OCI-LY7 (cell line): Measurements from ENCODE around the gene APPBP2. TPM values are rescaled to one million over a fixed set of nuclear protein-coding genes. Genes with fewer than 3 reads are reported as not detected.
"Not testable (repeated sequence)": the region's sequence is repeated elsewhere in the genome, so short reads cannot be mapped to it uniquely, and the experiment has no call there.

Source experiments
- BruUV-seq: library from RNA; stranded (reverse); fragments of 400-500 nt; replicated peaks from 2 replicates; lab custom pipeline; 2021; lab: Mats Ljungman, UMichigan
- CTCF ChIA-PET: fragments of 300-600 bp; sonication (Branson Sonifier 250); formaldehyde crosslinking; loops from one replicate; lab custom pipeline; 2022; ENCODE audit warnings: antibody characterized with exemption; ENCODE audit not compliant: unreplicated experiment; lab: Charles Lee
- POLR2A ChIA-PET: fragments of 300-600 bp; sonication (Branson Sonifier 250); formaldehyde crosslinking; loops from one replicate; lab custom pipeline; 2022; ENCODE audit warnings: antibody characterized with exemption; lab: Charles Lee
- DNase-seq: peaks from one replicate; pipeline ENCODE4 v3.0.0-alpha.2; 2015; ENCODE audit warnings: low spot score
- H2AFZ ChIP-seq: fragments of 200-600 bp; sonication (generic), shearing (Covaris generic); 2 replicates; pipeline ENCODE4 v1.6.1; 2014; ENCODE audit warnings: mild to moderate bottlenecking, antibody characterized with exemption, low read length, moderate library complexity
- H3K27ac ChIP-seq: fragments of 200-600 bp; sonication (generic); 2 replicates; pipeline ENCODE4 v1.5.1; 2014; ENCODE audit warnings: mixed run types, low read depth, mild to moderate bottlenecking, moderate library complexity, low read length, inconsistent platforms; ENCODE audit not compliant: poor library complexity, severe bottlenecking
- H3K36me3 ChIP-seq: fragments of 200-600 bp; sonication (generic); 2 replicates; pipeline ENCODE4 v1.6.1; 2014; ENCODE audit warnings: mild to moderate bottlenecking, antibody characterized with exemption, low read length, moderate library complexity, mixed read lengths; ENCODE audit not compliant: insufficient read depth
- H3K4me1 ChIP-seq: fragments of 200-600 bp; sonication (generic); 2 replicates; pipeline ENCODE4 v1.5.1; 2014; ENCODE audit warnings: mild to moderate bottlenecking, low read length; ENCODE audit not compliant: insufficient read depth, poor library complexity, severe bottlenecking
- H3K4me2 ChIP-seq: fragments of 200-600 bp; sonication (generic); 2 replicates; pipeline ENCODE4 v1.6.1; 2014; ENCODE audit warnings: mild to moderate bottlenecking, low read length
- H3K4me3 ChIP-seq: fragments of 200-600 bp; sonication (generic); 2 replicates; pipeline ENCODE4 v1.5.1; 2014; ENCODE audit warnings: mild to moderate bottlenecking, low read depth, low read length; ENCODE audit not compliant: poor library complexity, severe bottlenecking
- H3K79me2 ChIP-seq: fragments of 200-600 bp; sonication (generic); 2 replicates; pipeline ENCODE4 v1.6.1; 2016; ENCODE audit warnings: low read depth, mild to moderate bottlenecking, low read length, moderate library complexity, mixed read lengths; ENCODE audit not compliant: insufficient read depth
- H3K9me2 ChIP-seq: fragments of 200-600 bp; sonication (generic); 2 replicates; pipeline ENCODE4 v1.6.1; 2016; ENCODE audit warnings: mild to moderate bottlenecking, low read length, mixed read lengths; ENCODE audit not compliant: insufficient read depth
- H3K9me3 ChIP-seq: fragments of 200-600 bp; sonication (generic); 2 replicates; pipeline ENCODE4 v1.6.1; 2014; ENCODE audit warnings: mild to moderate bottlenecking, mixed run types, low read length, mixed read lengths
- H4K20me1 ChIP-seq: fragments of 200-600 bp; sonication (generic); 2 replicates; pipeline ENCODE4 v1.6.1; 2014; ENCODE audit warnings: mild to moderate bottlenecking, antibody characterized with exemption, low read length, moderate library complexity, mixed read lengths; ENCODE audit not compliant: insufficient read depth
- CTCF ChIP-seq: fragments of 200-600 bp; sonication (generic); conservative IDR thresholded peaks from 2 replicates; pipeline ENCODE4 v1.5.1; 2014; ENCODE audit warnings: mild to moderate bottlenecking, antibody characterized with exemption, low read length, moderate library complexity, mixed read lengths
- EZH2phosphoT487 ChIP-seq: fragments of 200-600 bp; sonication (generic); IDR thresholded peaks from 2 replicates; pipeline ENCODE4 v1.6.1; 2018; ENCODE audit warnings: low read depth, borderline replicate concordance, mild to moderate bottlenecking, mixed run types, antibody characterized with exemption, low read length, moderate library complexity, mixed read lengths
- intact Hi-C: fragments of 100-400 bp; cut with micrococcal nuclease; formaldehyde crosslinking; loops from one replicate; pipeline ENCODE4 v1.10.0; 2022; ENCODE audit not compliant: unreplicated experiment
- total RNA-seq, 2 experiments: library from RNA; depleted of rRNA in 1 of 2; stranded (reverse); fragments of >200 nt in 1 of 2; shearing (Covaris generic) in 1 of 2; gene quantifications; 2 replicates each; pipeline ENCODE4 v1.2.3, GENCODE V29; 2014 to 2022

Gene APPBP2
- total RNA-seq, 2 experiments from 2014 or later: 11.8 to 28.1 TPM

- H2AFZ ChIP-seq: no peak overlapping the region
- POLR2A ChIA-PET: interaction anchor here (1.3 kb wide), 1 partner anchor 28 kb away, joined by 3 read pairs; the partner anchor contains the start of gene APPBP2
- no peaks in the 10 kb centered on the region for H3K36me3 ChIP-seq
- no TSS peak for BruUV-seq
- H4K20me1 ChIP-seq: no peaks in the 10 kb centered on the region
- TF ChIP-seq EZH2phosphoT487 (no peak), CTCF (no peak)
- intact Hi-C loops: no loop called here
- CTCF ChIA-PET: no interaction called here
- no peak for DNase-seq
- no peak overlapping the region for H3K27ac ChIP-seq
- no peaks in the 10 kb centered on the region for H3K79me2 ChIP-seq
- peaks cover 9% of the 10 kb centered on the region for H3K9me3 ChIP-seq
- no peak overlapping the region for H3K4me3 ChIP-seq
- H3K4me1 ChIP-seq: no peaks in the 10 kb centered on the region
- H3K9me2 ChIP-seq: no peaks in the 10 kb centered on the region
- H3K4me2 ChIP-seq: no peak overlapping the region
These were observed 28.3 kb upstream of the APPBP2 start for GRCh38 chr17:60554377-60554788.

GRCh38 chr17:60552255-60552654 lies 26.2 kb upstream of the APPBP2 start:
- BruUV-seq, H3K4me2 ChIP-seq, H4K20me1 ChIP-seq, intact Hi-C loops, H2AFZ ChIP-seq, H3K9me3 ChIP-seq, H3K36me3 ChIP-seq, DNase-seq, H3K27ac ChIP-seq, H3K9me2 ChIP-seq, POLR2A ChIA-PET, CTCF ChIA-PET, H3K4me1 ChIP-seq, H3K4me3 ChIP-seq, H3K79me2 ChIP-seq: not testable (repeated sequence)

- Histone ChIP-seq H3K4me3 (no peak overlapping the region), H4K20me1 (no peaks in the 10 kb centered on the region), H3K79me2 (no peaks in the 10 kb centered on the region), H3K9me2 (no peaks in the 10 kb centered on the region), H3K4me2 (no peak overlapping the region), H2AFZ (no peak overlapping the region), H3K27ac (no peak overlapping the region), H3K9me3 (no peaks in the 10 kb centered on the region), H3K36me3 (no peaks in the 10 kb centered on the region), H3K4me1 (no peaks in the 10 kb centered on the region)
- POLR2A ChIA-PET: no interaction called here
- CTCF ChIA-PET: no interaction called here
- no peak for TF ChIP-seq EZH2phosphoT487
- TF ChIP-seq CTCF: no peak
- BruUV-seq: no TSS peak
- intact Hi-C loops: no loop called here
- DNase-seq: no peak
These were observed 22.9 kb upstream of the APPBP2 start for GRCh38 chr17:60548990-60549389.
